NCI-H2171 treated with DMSO at 0.1 percent for 48 hours (cell line): ENCODE measurements around the gene PFKFB4.
"Not testable (repeated sequence)": the region's sequence is repeated elsewhere in the genome, so short reads cannot be mapped to it uniquely, and the experiment has no call there.

Experiments
- DNase-seq: peaks from one replicate; lab custom pipeline; 2025; lab: John Stamatoyannopoulos, UW

Gene PFKFB4

DNA sequence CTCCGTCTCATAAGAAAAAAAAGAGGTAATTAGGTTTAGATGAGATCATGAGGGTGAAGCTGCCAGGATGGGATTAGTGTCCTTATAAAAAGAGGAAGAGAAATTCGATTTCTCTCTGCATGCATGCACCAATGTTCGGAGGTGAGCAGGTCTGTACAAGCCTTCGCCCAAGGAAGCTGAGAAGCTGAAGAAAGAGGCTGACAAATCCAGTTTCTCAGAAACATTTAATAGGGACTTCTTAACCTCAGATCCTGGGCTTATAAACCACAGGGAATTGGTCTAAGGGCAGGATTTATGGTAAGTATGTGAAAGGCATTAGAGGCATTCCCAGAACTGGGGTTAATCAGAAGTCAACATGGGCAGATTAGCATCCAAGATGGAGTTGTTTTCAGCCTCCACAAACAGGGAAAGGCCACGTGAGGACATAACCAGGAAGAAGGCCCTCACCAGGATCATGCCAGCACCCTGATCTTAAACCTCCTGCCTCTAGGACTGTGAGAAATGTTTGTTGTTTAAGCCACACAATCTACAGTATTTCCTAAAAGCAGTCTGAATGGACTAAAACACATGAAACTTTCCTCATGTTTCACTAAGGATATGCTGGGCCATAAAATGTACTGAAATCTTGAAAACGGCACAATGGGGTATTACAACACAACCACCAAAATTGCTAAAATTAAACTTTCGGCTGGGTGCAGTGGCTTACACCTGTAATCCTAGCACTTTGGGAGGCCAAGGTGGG lies 64.0 kb downstream of the PFKFB4 start:
- no peak for DNase-seq

DNA sequence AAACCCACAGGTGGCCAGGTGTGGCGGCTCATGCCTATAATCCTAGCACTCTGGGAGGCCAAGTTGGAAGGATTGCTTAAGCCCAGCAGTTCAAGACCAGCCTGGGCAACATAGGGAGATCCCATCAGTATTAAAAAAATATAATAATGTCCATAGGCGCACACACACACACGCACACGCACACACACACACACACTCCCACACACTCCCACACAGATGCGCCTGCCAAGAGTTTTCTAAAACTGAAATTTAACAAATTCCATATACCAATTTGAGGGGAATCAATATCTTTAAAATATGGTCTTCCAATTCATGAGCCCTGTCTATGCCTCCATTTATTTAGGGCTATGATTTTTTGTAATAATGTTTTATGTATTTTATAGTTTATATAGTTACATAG lies 69.7 kb downstream of the PFKFB4 start:
- no peak for DNase-seq

DNA sequence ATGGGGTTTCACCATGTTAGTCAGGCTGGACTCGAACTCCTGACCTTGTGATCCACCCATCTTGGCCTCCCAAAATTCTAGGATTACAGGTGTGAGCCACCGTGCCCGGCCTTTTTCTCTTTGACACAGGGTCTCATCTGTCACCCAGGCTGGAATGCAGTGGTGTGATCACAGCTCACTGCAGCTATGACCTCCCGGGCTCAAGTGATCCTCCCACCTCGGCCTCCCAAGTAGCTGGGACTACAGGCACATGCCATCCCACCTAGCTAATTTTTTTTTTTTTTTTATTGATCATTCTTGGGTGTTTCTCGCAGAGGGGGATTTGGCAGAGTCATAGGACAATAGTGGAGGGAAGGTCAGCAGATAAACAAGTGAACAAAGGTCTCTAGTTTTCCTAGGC lies 73.8 kb downstream of the PFKFB4 start:
- DNase-seq: not testable (repeated sequence)

DNA sequence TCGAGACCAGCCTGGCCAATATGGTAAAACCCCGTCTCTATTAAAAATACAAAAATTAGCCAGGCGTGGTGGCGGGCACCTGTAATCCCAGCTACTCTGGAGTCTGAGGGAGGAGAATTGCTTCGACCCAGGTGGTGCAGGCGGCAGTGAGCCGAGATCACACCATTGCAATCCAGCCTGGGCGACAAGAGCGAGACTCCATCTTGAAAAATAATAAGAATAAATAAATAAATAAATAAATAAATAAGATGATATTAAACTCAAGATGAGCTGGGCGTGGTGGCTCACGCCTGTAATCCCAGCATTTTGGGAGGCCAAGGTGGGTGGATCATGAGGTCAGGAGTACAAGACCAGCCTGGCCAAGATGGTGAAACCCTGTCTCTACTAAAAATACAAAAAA lies 75.7 kb downstream of the PFKFB4 start:
- not testable (repeated sequence) for DNase-seq

DNA sequence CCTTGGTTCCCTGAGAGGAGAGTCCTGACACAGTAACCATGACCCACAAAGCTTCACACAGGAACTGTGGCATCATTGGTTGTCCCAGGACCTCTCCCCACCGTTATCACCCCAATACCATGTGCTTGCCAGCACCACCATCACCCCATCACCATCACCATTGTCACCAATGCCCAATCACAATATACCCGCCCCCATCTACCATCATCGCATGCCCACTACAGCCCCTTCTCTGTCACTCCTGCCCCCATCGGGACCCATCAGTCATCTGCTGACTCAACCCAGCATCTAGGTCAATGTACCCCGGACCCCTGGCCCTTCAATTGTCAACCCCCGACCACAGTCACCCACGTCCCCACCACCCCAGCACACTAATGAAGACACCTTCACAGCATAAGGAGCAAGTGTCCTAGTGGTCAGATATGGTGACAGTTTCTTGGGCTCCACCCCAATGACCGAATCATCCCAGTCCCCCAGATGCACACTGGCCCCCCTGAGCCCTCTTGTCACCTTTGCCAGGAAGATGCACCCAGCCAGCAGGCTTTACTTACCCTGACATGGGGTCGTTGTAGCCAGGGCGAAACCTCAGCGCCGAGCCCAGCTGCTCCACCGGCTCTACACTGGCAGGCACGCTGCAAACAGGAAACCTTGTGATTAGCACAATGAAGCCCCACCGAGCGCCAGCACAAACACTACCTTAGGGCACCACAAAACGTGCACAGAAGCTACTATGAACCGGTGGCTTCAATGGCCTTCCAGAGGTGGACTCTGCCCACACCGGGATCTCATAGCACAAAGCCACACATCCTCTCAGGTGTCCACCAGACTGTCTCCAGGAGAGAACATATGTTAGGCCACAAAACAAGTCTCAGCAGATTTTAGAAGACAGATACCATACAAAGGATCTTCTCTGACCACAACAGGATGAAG lies 77.7 kb downstream of the PFKFB4 start:
- DNase-seq: no peak

DNA sequence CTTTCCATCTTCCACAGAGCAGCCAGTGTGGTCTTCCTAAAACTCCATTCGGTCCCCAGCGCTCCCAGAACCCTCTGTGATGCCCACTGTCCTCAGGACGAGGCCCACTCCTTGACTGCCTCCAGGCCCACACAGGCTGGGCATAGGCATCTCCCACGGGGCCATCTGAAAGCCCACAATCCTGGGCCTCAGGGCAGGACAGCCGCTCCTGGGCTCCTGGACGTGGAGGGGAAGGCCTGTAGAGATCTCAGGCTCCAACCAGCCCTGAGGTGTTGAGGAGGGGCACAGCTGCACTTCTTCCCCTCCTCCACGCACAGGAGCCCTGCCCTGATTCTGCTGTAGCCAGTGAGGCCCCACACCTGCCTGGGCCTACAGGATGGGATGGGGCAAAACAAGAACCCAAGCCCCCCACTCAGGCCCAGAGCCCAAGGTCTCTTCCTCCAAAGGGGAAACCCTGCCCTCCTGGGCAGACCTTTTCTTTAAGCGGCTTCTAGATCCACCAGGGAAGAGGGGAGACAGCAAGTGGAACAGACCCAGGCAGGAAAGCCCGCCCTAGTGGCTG lies 78.6 kb downstream of the PFKFB4 start:
- no peak for DNase-seq

DNA sequence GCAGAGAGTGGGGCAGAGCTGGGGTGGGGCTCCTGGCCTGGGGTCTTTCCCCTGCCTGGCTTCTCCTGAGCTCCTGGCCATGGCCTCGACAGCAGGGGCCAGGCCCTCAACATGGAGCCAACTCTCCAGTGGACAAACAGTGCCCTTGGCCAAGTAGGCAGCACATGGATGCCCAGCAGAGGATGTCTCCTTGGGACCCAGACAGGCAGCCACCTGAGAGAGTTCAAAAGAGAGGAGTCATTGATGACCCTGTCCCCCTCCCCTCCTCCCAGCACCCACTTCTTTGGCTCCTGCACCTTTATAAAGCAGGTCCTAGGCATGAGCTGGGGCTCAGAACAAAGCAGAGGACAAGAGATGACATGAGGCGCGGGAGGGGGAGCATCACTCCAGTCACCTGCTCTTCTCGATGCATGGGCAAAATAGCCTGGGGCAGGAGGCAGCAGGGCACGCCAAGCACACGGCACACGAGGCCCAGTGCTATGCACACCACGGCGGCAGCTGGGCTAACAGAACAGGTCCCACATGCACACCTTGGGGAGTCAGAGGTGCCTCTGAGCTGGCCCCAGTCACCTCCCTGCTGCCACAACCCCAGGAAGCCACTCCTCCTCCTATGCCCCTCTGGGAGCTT lies 80.1 kb downstream of the PFKFB4 start:
- no peak for DNase-seq

DNA sequence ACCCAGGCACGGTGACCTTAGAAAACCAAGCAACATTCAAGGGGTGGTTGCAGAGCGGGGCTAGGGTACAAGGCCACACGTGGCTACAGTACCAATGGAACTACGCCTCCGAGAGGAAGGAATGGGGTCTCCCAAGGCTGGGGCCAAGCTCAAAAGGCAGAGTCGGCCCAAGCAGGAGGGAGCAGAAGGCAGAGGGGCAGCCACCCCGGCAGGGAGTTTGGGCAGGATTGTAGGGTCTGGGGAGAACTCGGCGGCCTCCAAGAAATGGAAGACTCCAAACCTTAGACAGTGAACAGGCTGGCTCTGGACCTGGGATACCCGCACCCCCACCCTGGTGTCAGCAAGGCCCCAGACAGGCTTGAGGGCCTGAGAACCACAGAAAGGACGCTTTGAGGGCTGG lies 81.4 kb downstream of the PFKFB4 start:
- DNase-seq: no peak

DNA sequence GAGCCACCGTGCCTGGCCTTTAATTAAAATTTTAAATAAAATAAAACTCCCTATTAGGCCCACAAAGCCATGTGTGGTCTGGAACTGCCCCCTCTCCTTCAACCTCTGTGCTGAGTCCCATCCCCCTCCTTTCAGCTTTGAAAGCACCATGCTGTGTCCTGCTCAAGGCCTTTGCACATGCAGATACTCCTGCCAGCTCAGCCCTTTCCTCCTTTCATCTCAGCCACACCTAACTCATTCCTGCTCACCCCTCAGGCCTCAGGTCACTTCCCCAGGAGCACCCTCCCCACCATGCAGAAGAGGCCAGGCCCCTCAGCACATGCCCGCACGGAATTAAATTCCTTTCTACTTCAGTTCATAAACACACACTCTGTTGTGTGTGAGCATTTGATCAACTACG lies 82.0 kb downstream of the PFKFB4 start:
- DNase-seq: no peak

DNA sequence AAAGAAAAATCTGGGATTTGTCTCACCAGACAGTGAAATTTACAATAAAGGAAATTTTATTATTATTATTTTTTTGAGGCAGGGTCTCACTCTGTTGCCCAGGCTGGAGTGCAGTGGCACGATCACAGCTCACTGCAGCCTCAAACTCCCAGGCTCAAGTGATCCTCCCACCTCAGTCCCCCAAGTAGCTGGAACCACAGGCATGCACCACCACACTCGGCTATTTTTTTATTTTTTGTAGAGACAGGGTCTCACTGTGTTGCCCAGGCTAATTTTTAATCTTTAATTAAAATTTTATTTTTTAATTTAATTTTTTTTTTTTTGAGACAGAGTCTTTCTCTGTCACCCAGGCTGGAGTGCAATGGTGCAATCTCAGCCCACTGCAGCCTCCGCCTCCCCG lies 82.6 kb downstream of the PFKFB4 start:
- DNase-seq: not testable (repeated sequence)

DNA sequence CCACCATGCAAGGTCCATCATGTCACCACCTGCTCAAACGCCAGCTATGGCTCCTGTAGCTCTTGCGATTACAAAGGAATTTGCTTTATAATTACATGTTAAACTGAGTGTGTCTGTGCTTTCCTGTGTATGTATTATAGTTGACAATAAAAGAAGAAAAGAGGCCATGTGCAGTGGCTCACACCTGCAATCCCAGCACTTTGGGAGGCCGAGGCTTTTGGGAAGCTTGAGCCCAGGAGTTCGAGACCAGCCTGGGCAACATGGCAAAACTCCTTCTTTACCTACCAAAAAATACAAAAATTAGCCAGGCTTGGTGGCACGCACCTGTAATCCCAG lies 83.0 kb downstream of the PFKFB4 start:
- DNase-seq: no peak

DNA sequence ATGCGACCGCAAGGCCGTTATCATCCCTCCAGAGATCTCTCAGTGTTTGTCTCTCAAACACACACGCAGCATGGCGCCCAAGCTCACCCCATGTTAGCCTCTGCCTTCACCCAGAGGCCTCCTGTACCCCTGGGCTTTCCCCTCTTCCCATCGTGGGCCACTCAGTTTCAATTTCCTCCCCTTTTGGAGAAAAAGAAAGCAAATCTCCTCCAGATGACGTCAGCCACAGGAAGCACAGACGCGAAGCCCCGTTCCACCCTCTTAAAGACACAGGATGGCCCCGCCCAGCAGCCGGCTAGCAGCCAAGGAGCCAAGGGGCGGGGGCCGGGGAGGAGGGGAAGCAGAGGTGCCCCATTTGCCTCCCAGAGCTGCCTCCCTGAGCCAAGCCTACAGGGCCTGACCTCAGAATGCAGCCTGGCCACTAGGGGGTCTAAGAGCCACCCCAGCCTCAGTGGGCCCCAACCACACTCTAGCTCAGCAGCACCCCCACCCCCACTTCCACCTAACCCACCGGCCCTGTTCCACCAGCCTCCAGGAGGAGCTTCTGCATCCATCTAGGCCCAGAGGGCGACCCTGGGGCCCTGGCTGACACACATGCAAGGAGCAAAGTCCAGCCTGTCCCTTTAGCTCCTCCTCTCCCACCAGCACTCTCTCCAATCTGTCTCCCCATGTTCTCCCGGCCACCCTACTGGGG lies 83.5 kb downstream of the PFKFB4 start:
- peak; percentile 77 for DNase-seq

DNA sequence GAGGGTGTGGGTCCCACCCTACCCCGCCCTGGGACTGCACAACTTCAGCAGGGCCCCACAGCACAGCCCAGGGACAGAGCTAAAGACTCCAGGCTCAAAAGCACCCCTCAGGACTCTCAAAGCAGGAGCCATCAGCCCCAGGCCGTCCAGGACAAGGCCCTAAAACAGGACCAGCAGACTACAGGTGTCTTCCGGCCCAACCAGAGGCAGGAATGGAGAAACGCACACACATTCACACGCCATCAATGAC lies 84.0 kb downstream of the PFKFB4 start:
- DNase-seq: no peak

DNA sequence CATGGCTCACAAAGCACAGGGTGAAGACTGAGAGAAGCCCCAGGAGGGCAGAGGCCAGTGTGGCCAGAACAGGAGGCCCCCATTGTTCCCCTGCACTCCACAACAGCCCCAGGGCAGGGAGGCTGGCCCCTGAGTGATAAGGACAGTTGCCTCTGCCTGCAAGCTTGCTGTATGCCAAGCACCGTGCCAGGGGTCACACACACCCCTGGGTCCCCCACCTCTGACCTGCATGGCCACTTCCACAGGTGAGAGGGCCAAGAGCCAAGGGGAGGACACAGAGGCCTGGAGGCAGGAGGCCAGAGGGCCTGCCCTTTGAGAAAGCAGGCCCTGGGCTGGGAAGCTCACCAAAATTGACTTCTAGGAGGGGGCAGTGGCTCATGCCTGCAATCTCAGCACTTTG lies 86.3 kb downstream of the PFKFB4 start:
- no peak for DNase-seq

DNA sequence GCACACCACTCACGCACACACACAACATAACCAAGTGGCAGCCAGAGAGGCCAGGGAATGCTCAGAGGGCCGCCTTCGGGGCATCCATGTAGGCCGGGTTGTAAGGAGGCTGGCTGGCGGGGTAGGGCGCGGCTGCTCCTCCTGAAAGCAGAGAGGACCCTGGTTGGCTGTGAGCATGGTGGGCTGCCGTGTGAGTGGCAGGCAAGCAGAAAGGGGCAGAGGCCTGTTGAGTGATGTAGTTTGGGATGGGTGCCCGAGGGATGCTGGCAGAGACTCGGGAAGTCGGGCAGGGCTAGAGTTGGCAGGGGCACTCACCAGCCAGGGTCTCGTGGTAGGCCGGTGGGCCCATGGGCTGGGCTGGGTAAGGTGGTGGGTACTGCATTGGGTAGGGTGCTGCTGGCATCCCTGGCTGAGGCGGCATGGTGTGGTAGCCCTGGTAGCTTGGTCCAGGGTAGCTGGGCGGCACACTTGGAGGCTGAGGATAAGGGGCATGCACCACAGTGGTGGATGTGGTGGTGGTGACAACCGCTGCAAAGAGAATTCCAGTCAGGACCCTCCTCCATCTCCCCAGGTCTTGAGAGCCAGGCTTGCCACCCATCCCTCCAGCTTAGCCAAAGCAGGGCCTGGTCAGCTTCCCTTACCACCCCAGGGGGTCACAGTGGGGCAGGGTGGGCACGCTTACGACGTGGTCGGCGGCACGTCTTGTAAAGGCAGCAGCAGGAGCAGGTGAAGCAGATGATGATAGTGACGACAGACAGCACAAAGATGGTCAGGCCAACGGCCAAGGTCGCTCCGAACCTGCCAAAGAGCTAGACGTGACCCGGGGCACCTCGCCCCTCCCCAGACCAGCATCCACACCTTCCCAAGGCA lies 87.3 kb downstream of the PFKFB4 start:
- no peak for DNase-seq

DNA sequence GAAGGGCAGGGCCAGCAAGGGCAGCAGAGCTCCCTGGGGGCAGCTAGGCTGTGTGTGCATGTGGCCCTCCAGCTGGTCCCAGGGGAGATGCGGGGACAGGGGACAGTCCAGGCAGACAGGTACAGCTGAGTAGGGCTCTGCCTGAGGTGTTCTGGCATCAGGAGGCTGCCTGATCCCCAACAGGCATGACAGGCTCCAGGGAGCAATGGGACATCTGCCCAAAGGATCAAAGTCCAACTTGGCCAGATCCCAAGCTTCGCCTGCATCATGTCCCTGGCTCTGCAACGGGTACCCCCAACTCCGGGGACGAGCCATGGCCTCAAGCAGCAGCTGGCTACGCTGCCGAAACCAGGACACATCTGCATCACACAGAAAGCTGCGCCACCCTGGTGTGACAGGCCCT lies 88.3 kb downstream of the PFKFB4 start:
- no peak for DNase-seq
